CD4-positive, alpha-beta T cell treated with Interferon gamma for 1 hour (primary cell): ENCODE data around the gene CHRD.
"Not testable (repeated sequence)": the region's sequence is repeated elsewhere in the genome, so short reads cannot be mapped to it uniquely, and the experiment has no call there.

ENCODE experiments used
- DNase-seq: peaks from one replicate; pipeline ENCODE4 v3.0.0-alpha.2; 2020

The CHRD gene

GRCh38 chr3:184379358-184380184 is at the start of gene CHRD:
CHRD (plus strand) TSS chr3:184380054; CDS start chr3:184380319, 265 bp downstream.
- DNase-seq = no peak

GRCh38 chr3:184332370-184333090 is 47.3 kb upstream of the CHRD start:
- DNase-seq = no peak

GRCh38 chr3:184333190-184333589 is 46.7 kb upstream of the CHRD start:
- DNase-seq = no peak

- no peak for DNase-seq
Measured at GRCh38 chr3:184333700-184334099, 46.2 kb upstream of the CHRD start.

- no peak for DNase-seq
Measured at GRCh38 chr3:184334470-184335158, 45.2 kb upstream of the CHRD start.

- no peak for DNase-seq
Measured at GRCh38 chr3:184335291-184335660, 44.6 kb upstream of the CHRD start.

GRCh38 chr3:184335661-184336546 is 44.0 kb upstream of the CHRD start:
- peak; percentile 86 for DNase-seq

GRCh38 chr3:184336547-184337398 is 43.1 kb upstream of the CHRD start:
- DNase-seq = no peak

- no peak for DNase-seq
Measured at GRCh38 chr3:184337399-184337714, 42.5 kb upstream of the CHRD start, which contains the start of gene FAM131A. FAM131A (plus strand) TSS chr3:184337600; CDS start chr3:184337631, 31 bp downstream.

GRCh38 chr3:184337981-184338380 is 41.9 kb upstream of the CHRD start:
- DNase-seq = no peak

- peak; percentile 35 for DNase-seq
Measured at GRCh38 chr3:184338511-184338945, 41.3 kb upstream of the CHRD start.

- no peak for DNase-seq
Measured at GRCh38 chr3:184339001-184339400, 40.9 kb upstream of the CHRD start.

GRCh38 chr3:184339451-184340135 is 40.3 kb upstream of the CHRD start:
- DNase-seq = not testable (repeated sequence)

- no peak for DNase-seq
Measured at GRCh38 chr3:184341925-184342324, 37.9 kb upstream of the CHRD start.

GRCh38 chr3:184343200-184343876 is 36.5 kb upstream of the CHRD start:
- DNase-seq = no peak

GRCh38 chr3:184344579-184345316 is 35.1 kb upstream of the CHRD start:
- no peak for DNase-seq

GRCh38 chr3:184345317-184346144 is 34.3 kb upstream of the CHRD start:
- DNase-seq = peak; percentile 17

- no peak for DNase-seq
Measured at GRCh38 chr3:184346480-184347190, 33.2 kb upstream of the CHRD start.
